Muscle of back (tissue), 13 donors: ENCODE data around the gene RNLS. TPM values are rescaled to one million over a fixed set of nuclear protein-coding genes. Genes with fewer than 3 reads are reported as not detected.

ENCODE experiments used
- DNase-seq, 3 donors: peaks; one replicate each; pipeline versions ENCODE4 v3.0.0 to v3.0.0-alpha.2; 2013
- long read RNA-seq, 9 donors: transcript quantifications; one replicate each; lab custom pipeline, GENCODE V29; 2026
- polyA plus RNA-seq, 10 donors: library from polyadenylated mRNA; unstranded; fragments of 120-200 nt; gene quantifications; one replicate each; pipeline ENCODE4 v1.2.1, GENCODE V29; 2013; ENCODE audit not compliant: insufficient read length in 10 of 10

The RNLS gene
- polyA plus RNA-seq: 1 to 10 TPM; 2.1 to 4.1 (median 3.2) TPM
- long read RNA-seq, donor 1, partial matches to known transcripts: 0 of 1 reads
- long read RNA-seq, donor 1, other reads (novel, unspliced or antisense): 0 of 1 reads
- long read RNA-seq, donor 2, partial matches to known transcripts: 5 of 5 reads
- long read RNA-seq, donor 2, other reads (novel, unspliced or antisense): 0 of 5 reads
- long read RNA-seq, donor 3: 0 reads
- long read RNA-seq, donor 4: 0 reads
- long read RNA-seq, donor 5, partial matches to known transcripts: 5 of 5 reads
- long read RNA-seq, donor 5, other reads (novel, unspliced or antisense): 0 of 5 reads
- long read RNA-seq, donor 6: 0 reads
- long read RNA-seq, donor 7: 0 reads
- long read RNA-seq, donor 8: 0 reads
- long read RNA-seq, donor 9: 0 reads

- peak; percentile 48 to 92 (median 72) for DNase-seq
Measured at GRCh38 chr10:88582806-88583583, at the start of gene RNLS. Gene RNLS (minus strand): TSS chr10:88583318.

- DNase-seq: no peak
Measured at GRCh38 chr10:88624840-88625239, 41.7 kb upstream of the RNLS start.

- DNase-seq: no peak
Measured at GRCh38 chr10:88623835-88624234, 40.7 kb upstream of the RNLS start.

- no peak for DNase-seq
Measured at GRCh38 chr10:88620441-88620840, 37.3 kb upstream of the RNLS start.

DNA sequence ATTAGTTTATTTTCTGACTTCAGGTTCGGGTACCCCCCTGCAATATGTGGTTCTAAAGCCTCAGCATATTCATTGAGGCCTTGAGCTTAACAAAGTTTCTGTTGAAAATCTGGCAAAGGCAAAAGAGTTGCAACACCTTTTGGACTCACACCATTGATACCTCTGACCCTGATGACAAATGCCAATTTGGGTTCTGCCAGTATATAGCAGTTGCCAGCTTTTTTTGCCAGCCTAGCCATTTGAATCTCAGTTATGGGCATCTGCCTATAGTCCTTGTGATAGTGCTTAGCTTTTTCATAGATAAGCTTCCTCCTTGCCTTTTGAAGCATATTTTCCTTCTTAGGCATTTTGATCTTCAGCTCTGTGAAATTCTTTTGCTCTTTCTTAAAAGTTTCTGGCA lies 35.4 kb upstream of the RNLS start:
- DNase-seq: no peak

DNA sequence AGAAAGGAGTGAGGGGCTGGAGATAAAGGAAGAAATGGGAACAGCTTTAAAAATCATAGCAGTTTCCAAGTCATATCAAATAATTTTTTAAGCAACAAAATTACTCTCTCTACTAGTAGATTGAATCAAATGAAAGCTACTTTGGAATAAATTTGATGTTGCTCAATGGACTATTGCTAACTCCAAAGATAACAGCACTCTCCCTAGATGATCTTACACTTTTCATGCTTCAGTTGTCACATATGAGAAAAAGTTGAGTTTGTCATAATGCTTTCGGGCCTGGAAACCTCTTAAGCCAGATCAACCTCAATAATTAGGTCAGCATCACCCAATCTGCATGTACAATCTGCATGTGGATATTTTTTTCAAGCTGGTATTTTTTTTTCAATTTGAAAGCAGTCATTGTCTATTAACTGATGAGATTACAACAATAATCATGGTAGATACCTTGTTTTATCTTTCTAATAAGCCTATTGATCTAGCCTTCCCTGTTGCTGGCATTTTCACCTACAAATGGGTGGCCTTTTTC lies 34.7 kb upstream of the RNLS start:
- no peak for DNase-seq

DNA sequence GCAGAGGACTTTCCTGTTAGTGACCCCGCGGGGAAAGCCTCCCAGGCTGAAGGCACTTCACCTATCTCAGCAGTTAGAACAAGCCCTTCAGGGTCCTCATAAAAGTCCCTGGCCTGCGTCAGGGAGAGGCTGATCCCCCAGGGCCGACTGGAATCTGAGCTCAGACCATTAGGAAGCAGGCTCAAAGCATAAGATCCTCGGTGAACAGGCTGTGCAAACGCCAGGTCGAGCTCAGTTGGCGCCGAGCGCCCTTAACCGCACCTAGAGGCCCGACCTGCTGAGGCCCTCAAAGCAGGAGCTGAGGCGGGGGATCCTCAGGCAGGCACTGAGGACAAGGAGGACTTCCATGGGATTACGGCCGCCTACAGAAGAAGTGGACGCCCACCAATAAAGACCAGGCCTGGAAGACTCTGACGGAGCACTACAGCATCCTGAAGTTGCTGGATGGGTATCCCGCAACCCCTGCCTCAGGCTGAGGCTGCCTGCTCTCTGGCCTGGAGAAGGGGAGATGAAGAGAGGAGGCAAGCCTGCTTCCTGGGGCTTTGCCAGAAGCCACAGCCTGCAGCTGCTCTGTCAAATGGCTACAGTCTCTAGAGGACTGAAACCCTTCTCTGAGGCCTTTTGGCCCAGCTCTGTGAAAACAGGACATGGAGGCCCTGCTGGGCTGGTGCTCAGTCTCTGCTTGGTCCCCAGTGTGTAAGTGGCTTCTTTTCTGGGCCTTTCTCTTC lies 33.3 kb upstream of the RNLS start:
- peak; percentile 19 to 55 (median 20) for DNase-seq

DNA sequence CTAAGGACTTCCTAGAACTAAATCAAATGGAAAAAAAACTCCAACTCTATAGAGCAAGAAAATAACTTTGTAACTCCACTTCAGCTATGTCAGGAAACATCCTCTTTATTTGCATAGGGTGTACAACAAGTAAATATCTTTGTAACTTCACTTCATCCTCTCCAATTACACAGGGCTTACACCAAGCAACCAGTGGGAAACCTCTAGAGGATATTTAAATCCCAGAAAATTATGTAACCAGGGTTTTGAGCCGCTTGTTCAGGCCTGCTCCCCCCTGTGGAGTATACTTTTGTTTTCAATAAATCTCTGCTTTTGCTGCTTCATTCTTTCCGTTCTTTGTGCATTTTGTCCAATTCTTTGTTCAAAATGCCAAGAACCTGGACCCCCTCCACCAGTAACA lies 25.7 kb upstream of the RNLS start:
- peak in 1 of 3 donors; percentile 4 for DNase-seq

DNA sequence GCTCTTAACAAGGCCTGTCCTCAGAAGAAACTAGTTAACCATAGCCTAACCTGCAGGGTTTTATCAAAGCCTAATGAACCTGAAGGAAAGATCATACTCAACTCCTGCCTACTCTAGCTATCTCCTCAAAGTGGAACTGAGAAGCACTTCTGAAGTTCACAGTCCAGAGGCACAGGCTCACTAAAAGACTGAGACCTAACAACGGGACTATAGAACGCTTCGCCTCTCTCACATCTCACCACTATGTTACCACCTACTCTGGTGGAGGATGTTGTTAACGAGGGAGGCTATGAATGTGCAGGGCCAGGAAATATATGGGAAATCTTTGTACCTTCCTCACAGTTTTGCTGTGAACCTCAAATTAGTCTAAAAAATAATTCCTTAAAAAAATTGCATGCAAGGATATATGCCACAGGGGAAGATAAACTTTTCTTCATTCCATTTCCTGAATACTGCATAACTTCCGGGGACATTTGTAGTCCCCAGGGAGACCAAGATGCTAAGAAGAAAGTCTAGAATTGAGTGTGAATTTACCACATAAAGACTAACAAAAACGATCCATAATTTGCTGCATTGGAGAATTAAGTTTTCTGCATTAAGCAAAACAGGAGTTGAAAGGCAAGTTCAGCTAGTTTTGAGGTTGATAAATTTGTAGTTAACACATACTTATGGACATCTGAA lies 25.1 kb upstream of the RNLS start:
- no peak for DNase-seq

- peak in 1 of 3 donors; percentile 14 for DNase-seq
Measured at GRCh38 chr10:88598055-88598454, 14.9 kb upstream of the RNLS start.

DNA sequence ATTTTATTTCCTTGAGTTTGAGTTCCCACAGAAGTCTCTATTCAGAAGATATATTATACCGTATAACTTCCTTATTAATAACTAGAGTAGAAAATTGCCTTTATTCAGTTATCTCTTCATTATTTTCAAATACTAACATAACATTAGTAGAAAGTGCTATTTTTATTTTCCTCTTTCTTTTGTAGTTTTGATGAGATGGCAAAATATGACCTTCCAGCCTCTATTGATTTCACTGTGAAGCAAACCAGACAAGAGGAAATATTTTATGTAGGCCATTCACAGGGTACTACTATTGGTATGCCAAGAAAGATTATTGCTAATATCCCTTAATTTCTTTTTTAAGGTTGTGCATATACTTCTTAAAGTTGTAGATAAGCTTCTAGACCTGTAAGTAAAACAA lies 11.4 kb upstream of the RNLS start:
- DNase-seq: no peak

DNA sequence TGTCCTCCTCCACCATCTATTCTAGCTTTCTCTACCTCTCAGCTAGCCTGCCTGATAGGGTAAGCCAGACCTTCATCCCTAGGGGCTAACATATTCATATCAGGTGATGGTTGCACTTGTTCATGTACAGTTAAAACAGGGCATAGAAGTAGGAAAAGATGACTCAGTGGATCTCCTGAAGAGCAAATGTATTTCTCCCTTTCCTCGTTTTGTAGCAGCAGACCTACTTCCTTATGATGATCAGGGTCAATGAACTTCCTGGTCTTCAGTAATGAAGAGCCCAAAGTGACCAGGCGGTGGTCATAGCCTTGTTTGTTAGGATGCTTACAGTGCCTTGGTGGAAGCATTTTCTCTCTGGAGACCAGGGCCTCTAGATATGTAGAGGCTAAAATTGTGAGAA lies 9.8 kb upstream of the RNLS start:
- DNase-seq: no peak

GRCh38 chr10:88592381-88592780 lies 9.3 kb upstream of the RNLS start:
- DNase-seq: no peak

- no peak for DNase-seq
Measured at GRCh38 chr10:88586462-88586861, 3.3 kb upstream of the RNLS start, which contains the start of gene LIPJ. Gene LIPJ (plus strand): TSS chr10:88586762. CDS start chr10:88590688, 3,926 bp downstream.

- DNase-seq: no peak
Measured at GRCh38 chr10:88583584-88583957, 453 bp upstream of the RNLS start.

GRCh38 chr10:88582411-88582805 lies 710 bp downstream of the RNLS start:
- no peak for DNase-seq

GRCh38 chr10:88565072-88565471 lies 18.0 kb downstream of the RNLS start:
- peak in 2 of 3 donors; percentile 13 to 47 for DNase-seq

DNA sequence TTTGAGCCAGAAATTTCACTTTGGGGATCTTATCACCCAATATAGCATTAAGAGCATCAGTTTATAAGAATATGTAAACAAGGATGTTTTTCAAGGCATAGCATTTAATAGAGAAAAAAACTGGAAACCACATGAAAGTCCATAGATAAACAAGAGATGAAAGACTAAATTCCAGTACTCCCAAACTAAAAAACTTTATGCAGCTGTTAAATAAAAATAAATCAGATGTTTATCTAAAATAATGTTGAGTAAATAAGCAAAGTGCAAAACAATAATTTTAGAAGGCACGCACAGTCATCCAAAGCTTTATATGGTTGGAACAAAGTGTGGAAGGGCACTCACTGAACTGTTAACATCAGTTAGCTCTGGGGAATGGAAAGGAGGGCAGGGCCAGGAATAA lies 21.0 kb downstream of the RNLS start:
- DNase-seq: no peak

DNA sequence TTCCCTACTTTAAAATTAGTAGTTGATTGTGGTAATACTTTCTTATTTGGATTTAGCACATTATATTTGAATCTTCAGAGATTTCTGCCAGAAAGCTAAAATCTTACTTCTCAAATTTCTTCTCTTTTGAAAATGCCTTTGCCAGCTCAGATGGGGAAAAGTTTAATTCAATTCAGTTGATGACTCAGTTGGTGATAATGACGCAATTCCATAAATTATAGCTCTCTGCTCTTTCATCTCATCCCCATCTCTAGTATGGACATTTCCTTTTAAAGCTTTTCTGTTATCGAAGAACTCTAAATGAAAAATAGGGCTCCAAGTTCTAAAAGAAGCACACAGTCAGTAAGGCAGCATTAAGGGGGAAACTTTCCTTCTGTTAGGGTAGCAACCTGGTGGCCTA lies 25.5 kb downstream of the RNLS start:
- peak in 1 of 3 donors; percentile 36 for DNase-seq

- DNase-seq: no peak
Measured at GRCh38 chr10:88557256-88557655, 25.9 kb downstream of the RNLS start.

DNA sequence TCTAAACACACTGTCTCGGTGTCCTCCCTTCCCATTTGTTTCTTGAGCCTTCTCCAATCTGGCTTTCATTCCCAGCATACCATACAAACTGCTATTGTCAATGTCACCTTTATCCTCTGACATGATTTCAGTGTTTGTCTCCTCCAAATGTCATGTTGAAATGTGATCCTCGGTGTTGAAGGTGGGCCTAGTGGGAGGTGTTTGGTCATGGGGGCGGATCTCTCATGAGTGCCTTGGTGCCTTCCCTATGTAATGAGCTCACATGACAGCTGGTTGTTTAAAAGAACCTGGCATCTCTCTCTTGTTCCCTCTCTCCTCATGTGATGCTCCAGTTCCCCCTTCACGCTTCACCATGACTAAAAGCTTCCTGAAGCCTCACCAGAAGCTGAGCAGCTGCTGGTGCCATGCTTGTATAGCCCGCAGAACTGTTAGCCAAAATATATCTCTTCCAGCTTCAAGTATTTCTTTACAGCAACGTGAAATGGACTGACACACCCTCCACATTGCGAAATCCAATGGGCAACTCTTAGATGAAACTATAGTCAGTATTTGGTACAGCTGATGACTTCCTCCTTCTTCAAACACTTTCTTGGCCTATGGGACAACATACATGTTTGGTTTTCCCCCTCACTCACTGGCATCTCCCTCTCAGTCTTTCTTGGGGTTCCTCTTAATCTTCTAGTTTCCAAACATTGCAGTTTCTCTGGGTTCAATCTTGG lies 27.8 kb downstream of the RNLS start:
- DNase-seq: no peak
